Measurements from ENCODE around the gene IFITM1.
A peak's percentile ranks its signal among the peaks of the same experiment; 100 is the strongest.
"Not testable (repeated sequence)": the region's sequence is repeated elsewhere in the genome, so short reads cannot be mapped to it uniquely, and the experiment has no call there.

Gene IFITM1

DNA sequence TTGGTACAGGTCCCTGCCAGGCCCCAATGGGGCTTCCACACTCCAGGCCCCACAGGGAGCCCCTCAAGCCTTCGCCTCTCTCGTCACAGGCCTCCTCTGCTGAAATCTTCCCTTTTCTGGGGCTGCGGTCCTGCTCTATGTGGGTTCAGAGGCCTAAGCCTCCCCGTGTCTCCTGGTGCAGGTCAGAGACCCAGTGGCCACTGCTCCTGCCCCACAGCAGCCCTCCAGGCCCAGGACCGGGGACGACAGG lies 12.7 kb downstream of the IFITM1 start:
- no peak for DNase-seq (ENCODE audit: low spot score)

DNA sequence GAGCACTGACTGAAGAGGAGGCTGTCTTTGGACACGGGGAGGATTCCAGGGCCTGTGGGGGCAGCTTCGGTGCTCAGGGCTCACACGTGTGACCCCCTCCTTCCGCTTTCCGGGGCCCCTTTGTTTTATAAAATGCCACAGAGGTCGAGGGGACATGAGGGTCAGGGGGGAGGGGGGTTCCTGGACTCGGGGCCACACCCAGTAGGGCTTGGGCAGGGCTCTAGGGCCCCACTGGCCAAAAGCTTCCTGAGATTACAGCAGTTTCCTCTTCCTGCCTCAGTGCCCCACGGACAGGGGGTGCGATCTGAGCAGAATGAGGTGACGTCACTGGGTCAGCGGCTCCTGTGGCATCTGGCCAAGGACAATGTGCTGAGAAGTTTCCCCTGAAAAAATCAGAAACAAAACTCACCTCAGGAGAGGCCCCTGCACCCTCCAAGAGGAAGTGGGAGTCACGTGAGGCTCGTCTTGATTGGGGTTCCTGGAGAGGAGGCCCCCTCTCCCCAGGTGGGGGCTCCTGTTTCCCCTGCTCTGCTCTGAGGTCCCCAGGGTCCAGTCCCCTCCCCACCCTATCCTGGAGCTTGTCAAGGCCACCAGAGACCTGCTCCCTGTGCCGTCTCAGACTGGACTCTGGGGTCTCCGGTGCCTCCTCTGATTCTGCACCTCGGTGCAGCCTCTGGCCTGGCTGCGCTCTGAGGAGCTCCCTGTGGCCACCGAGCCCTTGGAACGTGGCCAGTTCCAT lies 13.2 kb downstream of the IFITM1 start:
- DNase-seq (ENCODE audit: low spot score), result no peak

DNA sequence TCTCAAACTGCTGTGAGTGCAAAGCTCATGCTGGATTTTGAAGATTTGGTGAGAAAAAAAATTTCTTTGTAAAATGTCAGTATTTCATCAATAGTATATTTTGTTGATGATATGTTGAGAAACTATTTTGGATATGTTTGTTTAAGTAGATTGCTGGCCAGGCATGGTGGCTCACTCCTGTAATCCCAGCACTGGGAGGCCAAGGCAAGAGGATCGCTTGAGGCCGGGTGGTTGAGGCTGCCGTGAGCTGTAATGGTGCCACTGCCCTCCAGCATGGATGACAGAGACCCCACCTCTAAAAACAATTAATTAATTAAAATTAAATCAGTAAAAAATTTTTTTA lies 13.7 kb downstream of the IFITM1 start:
- DNase-seq (ENCODE audit: low spot score), result no peak

DNA sequence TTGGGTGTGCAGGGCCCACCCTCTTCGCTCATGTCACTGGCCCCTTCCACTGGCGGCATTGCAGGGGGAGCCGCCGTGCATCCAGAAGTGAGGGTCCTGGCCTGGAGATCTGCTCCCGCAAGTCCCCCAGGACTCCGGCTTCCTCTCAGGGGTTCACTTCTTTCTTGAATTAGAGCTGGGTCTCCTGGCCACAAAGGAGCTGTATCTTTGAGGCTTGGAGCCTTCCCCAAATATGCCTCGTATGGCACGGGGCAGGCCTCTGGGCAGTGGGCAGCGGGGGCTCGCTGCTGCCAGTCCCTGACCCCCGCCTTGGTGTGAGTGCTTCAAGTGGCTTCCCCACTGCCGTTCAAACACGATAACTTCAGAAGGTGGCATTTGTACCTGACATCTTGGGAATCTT lies 14.2 kb downstream of the IFITM1 start:
- DNase-seq (ENCODE audit: low spot score), result no peak

DNA sequence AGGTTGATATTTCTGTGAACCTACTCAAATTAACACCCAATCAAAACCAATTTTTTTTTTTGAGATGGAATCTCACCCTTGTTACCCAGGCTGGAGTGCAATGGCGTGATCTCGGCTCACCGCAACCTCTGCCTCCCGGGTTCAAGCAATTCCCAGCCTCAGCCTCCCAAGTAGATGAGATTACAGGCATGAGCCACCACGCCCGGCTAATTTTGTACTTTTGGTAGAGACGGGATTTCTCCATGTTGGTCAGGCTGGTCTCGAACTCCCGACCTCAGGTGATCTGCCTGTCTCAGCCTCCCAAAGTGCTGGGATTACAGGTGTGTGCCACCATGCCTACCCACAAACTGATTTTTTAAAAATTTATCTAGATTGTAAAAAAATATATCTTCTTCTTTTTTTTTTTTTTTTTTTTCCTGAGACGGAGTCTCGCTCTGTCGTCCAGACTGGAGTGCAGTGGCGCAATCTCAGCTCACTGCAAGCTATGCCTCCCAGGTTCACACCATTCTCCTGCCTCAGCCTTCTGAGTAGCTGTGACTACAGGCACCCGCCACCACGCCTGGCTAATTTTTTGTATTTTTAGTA lies 14.8 kb downstream of the IFITM1 start:
- not testable (repeated sequence) for DNase-seq (ENCODE audit: low spot score)

DNA sequence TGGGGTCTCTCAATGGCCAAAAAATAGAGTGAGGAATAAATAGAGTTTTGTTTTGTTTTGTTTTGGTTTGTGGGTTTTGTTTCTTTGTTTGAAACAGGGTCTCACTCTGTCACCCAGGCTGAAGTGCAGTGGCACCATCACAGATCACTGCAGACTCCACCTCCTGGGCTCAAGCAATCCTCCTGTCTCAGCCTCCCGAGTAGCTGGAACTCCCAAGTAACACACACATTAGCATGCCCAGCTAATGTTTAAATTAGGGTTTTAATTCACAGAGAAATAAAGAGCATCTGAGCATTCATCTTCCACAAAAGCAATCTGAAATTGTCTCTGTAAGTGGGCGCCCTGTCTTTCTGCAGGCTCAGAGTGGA lies 16.0 kb downstream of the IFITM1 start:
- DNase-seq (ENCODE audit: low spot score), result no peak

DNA sequence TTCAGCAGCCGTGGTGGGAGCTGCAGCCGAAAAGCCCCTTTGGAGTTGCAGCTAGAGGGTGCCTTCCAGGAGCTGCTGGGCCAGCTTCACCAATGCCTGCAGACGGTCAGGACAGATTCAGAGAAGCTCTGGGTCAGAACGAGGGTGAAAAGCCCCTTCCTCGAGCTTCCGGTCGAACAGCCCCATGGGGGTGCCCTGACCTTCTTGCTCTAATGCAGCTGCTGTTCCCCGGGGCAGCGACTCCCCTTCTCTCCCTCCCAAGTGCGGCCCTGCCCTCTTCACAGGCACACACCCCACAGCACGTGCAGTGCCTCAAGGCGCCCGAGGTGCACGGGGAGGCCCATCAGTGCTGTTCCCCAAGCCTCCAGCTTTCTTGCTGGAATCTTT lies 16.5 kb downstream of the IFITM1 start:
- DNase-seq (ENCODE audit: low spot score), result no peak

DNA sequence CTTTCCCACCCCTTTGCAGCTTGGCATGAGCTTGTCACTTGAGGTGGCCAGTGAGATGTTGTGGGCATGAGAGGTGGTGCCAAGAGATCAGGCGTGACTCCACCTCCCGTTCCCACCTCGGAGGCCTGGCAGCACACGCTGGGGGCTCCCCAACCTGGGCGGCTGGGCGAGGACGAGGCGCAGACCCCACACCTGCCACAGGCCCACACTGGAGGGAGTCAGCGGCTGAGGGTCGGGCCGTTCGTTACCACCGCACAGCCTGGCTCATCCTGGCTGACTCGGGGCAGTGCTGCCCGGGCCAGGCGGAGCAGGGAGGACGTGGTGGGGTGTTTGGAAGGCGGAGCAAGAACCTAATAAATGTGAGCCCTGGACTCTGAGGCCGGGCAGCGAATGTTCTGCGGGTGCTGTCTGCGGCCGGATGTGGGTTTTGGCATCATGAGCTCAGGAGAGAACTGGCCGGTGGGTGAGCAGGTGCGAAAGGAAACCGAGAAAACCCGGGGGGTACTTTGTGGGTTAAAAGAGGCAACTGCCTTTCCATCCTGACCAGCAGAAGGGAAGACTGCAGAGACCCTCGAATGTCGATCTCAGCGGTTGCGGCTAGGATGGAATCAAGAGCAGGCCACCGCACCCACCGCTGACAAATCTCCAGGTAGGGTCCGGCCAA lies 17.0 kb downstream of the IFITM1 start:
- DNase-seq (ENCODE audit: low spot score), result no peak

DNA sequence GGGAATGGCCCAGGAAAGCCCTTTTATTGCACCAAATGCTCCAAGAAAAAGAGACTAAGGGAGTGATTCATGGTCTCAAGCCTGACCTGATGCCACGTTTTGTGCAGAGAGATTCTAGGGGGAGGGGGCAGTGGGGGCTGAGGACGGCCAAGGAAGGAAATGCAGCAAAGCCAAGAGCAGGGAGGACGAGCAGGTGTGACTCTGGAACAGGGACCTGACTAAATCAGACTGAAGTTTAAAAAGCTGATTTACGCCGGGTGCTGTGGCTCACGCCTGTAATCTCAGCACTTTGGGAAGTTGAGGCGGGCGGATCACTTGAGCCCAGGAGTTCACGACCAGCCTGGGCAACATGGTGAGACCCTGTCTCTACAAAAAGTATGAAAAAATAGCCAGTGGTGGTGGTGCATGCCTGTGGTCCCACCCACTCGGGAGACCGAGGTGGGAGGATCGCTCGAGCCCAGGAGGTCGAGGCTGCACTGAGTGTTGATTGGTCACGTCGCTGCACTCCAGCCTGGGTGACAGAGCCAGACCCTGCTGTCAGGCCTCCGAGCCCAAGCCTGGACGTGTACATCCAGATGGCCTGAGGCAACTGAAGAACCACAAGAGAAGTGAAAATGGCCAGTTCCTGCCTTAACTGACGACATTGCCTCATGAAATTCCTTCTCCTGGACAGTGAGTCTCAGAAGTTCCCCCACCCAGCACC lies 17.7 kb downstream of the IFITM1 start:
- no peak for DNase-seq (ENCODE audit: low spot score)

DNA sequence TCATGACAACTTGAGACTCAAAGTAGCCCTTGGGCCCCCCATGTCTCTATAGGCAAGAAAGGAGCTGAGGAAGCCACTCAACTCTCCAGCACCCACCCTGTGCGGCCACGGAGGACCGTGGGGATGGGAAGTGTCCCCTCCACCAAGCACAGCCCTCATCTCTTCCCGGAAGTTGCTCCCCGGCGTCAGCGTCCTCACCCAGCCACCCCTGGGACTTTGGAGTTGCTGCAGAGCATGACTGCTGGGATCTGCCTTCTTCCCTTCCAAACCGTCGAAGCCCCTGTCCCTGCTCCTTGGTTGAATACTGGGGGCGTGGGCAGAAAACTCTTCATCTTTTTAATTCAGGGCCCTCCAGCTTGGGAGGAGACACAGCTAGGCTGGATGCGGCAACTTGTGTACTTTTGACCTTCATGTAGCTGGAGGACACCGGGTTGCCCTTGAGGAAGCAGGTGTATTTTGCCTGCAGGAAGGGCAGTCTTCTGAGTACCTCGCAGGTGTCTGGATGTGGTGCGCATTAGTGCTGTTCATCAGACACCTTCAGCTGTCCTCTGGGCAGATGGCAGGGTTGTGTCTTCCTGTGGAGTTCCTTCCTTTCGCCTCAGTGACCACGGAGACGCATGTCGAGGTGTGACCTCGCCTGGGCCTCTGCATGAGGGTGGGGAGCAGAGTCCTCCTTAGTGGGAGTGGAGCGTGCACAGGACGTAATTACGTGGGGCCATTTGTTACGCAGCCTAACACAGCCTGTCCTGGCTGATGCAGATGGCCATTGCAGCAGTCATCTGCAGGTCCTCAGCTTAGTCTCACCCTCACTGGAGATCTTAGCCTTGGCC lies 19.0 kb downstream of the IFITM1 start:
- DNase-seq (ENCODE audit: low spot score), result no peak

DNA sequence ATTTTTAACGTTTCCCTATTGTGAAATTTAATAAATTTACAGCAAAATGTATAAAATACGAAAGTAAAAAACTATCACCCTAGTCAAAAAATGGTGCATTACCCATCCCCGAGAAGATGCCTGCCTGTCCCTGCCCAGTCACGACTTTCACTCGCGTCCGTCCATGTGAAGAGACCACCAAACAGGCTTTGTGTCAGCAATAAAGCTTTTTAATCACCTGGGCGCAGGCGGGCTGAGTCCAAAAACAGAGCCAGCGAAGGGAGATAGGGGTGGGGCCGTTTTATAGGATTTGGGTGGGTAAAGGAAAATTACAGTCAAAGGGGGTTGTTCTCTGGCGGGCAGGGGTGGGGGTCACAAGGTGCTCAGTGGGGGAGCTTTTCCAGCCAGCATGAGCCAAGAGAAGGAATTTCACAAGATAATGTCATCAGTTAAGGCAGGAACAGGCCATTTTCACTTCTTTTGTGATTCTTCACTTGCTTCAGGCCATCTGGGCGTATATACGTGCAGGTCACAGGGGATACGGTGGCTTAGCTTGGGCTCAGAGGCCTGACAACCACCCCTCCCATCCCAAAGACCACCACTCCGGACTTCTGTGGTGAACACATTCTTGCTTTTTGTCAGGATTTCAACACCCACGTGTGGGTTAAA lies 19.9 kb downstream of the IFITM1 start:
- not testable (repeated sequence) for DNase-seq (ENCODE audit: low spot score)

DNA sequence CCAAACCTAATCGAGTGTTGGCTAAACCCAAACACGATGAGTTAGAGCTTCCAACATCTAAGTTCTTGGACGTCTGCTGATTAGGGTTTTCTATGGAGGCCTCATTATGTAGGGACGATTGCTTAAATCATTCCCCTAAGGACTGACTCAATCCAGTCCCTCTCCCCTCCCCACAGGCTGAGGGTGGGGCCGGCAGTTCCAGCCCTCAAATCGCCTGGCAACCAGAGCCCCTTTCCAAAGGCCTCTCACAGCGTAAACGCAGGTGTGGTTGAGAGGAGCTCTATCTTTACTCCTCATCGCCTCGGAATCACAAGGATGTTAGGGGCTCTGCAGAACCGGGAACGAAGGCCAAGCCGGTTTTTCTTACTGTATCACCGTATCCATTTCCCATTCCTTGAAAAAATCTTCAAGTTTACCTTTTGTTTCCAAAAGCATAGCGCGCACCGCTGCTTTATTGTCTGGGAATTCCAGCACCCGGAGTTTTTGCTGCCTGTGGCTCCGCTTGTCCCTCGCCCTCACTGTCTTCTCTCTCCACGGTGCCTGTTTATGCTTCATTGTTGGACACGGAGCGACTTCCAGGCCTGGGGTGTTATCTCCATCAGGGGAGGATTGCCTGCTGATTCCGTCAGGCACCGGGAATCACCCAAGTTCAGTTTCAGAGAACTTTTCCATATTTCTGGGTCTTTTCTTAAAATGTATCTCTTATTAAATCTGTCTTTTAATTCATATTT lies 20.6 kb downstream of the IFITM1 start:
- peak; percentile 69 for DNase-seq (ENCODE audit: low spot score)

DNA sequence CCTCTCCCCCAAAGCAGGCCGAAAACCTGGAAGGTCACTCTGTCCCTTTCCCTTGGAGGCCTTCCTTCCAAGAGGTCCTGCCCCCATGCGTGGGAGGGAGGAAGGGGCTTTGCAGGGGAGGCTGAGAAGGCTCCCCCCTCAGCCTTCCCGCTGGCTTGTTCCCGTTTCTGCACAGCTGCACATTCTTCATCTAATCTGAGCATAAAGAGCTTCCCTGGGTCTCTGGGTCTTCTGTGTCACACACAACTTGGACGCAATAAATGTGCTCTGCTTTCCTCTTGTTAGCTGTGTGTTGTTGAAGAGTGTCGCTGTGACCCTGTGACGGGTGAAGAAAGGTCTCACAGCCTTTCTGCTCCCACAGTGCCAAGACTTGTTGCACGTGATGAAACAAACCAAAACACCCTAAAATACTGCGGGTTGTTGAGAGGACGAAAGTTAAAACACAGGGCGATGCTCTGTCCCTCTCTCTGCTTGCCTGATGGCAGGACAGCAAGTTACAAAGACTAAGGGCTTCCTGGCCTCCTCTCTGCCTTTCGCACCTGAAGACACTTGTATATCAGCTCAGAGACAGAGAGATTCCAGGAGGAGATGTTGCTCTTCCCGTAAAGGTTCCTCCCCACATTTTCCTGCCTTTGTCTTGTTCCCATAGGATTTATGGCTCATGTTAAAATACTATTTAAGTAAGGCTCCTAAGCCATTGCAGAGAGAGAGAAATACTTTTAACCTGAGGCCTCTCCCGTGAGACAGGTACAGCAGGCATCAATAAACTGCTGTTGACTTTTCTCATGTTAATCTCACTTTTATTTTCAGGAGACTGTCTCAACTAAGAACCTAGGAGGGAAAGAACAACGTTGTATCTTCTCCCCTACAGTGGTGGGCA lies 22.2 kb downstream of the IFITM1 start:
- no peak for DNase-seq (ENCODE audit: low spot score)

DNA sequence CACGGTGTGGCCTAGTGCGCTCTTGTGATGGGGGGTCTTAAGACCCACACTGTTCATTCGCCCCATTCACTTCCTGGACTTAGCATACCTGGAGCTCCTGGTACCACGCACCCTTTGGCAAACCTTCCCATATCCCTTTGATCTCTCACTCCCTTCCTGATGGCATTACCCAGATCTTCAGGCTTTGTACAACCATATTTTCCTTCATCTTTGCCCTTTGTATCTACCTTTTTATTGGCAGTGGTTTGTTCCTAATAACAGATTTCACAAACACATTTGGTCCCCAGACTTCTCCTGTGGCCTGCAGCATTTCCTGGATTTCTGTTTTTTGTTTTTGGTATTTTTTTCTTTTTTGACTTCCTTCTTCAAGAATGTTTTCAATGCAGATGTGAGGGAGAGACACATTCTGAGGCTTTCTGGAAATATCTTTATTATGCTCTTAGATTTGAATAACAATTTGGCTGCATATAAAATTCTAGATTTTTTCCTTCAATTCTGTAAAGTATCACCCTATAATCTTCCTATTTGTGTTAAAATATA lies 22.9 kb downstream of the IFITM1 start:
- DNase-seq (ENCODE audit: low spot score), result no peak

DNA sequence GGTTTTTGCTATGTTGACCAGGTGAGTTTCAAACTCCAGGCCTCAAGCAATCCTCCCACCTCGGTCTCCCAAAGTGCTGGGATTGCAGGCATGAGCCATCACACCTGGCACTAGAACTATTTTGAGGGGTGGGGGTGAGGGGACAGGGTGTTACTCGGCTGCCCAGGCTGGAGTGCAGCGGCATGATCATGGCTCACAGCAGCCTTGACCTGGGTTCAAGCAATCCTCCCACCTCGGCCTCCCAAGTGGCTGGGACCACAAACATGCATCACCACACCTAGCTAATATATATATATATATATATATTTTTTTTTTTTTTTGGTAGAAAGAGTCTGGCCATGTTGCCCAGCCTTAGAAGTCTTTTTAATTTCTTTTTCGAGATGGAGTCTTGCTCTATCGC lies 23.9 kb downstream of the IFITM1 start:
- no peak for DNase-seq (ENCODE audit: low spot score)

DNA sequence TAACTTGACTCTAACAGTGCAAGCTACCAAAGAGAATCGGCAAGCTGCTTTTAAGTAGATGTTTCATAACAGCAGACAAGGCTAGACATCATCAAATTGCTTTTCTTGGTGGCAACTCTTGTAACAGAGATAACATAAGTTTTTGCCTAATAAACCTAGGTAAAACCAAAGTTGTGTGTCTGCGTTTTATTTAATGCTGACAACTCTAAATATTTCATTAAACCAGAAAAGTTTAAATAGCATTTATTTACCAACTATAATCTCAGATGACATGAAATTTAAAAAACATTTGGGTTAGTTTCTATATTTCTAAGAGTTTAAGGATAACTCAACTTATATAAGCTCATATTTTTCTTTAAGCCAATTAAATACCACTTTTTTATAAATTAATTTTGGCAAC lies 26.1 kb downstream of the IFITM1 start:
- DNase-seq (ENCODE audit: low spot score), result no peak

DNA sequence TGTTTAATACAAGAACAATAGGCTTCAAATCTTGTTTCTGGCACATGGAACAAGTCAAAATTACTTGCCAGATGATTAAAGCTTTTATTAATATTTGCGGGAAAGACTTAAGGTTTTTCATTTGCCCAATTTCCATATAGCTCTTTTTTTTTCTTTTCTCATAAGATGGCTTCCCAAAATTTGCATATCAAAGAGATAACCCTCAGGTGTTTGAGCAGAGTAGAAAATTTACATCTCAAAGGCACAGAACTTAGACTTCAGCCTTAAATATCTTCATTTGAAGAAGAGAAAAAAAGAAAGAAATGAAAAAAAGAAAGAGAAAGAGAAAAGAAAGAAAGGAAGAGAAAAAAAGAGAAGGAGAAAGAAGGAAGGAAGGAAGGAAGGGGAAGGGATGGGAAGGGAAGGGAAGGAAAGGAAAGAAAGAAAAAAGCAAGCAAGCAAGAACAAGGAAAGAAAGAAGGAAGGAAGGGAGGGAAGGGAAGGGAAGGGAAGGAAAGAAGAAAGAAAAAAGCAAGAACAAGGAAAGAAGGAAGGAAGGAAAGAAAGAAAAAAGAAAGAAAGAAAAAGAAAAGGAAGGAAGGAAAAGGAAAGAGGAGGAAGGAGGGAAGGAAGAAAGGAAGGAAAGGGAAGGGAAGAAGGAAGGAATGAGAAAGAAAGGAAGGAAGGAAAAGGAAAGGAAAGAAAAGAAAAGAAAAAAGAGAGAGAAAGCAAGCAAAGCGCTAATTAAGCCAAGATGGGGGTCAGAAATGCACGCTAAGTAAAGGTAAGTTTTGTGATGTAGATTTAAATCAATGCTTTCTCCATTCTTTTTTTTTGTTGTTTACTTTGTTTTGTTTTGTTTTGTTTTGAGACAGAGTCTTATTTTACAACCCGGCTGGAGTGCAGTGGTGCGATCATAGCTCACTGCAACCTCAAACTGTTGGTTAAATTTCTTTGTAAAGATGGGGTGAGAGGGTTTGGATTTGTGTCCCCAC lies 27.0 kb downstream of the IFITM1 start:
- no peak for DNase-seq (ENCODE audit: low spot score)

DNA sequence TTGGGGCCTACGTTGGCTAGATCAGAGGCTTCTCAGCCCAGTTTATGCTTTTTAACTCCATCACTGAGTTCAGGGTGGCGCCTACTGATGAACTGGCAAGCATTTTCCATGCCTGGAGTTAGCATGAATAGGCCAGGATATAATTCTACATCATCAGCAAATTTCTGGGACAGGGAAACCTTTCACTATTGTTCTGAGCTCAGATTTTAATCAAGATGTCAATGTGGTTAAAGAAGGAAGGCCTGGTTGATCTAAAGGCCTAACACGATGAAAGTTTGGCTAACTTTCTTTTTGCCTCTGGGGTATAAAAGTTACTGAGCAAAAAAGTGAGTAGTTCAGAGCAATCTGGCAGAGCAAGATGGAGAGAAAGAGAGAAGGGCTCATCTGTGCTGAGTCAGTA lies 28.5 kb downstream of the IFITM1 start:
- no peak for DNase-seq (ENCODE audit: low spot score)
